ENCODE results near the gene GRID2. TPM values are rescaled to one million over a fixed set of nuclear protein-coding genes. Genes with fewer than 3 reads are reported as not detected.

GRID2 gene
- total RNA-seq, 1 donor from 2014 or later, result not detected

- H3K4me1 Mint-ChIP-seq (ENCODE audit: unreplicated experiment), result no peaks in the 10 kb centered on the region
- H3K27ac Mint-ChIP-seq (ENCODE audit: unreplicated experiment), result no peak overlapping the region
- H3K27me3 Mint-ChIP-seq (ENCODE audit: unreplicated experiment), result peaks cover 2% of the 10 kb centered on the region
- no peaks in the 10 kb centered on the region for H3K36me3 Mint-ChIP-seq (ENCODE audit: unreplicated experiment)
- H3K9me3 Mint-ChIP-seq (ENCODE audit: unreplicated experiment), result no peaks in the 10 kb centered on the region
- DNase-seq (ENCODE audit: extremely low spot score, unreplicated experiment), result no peak
- H3K4me3 Mint-ChIP-seq (ENCODE audit: unreplicated experiment), result no peak overlapping the region
- TF ChIP-seq CTCF (IDR thresholded peaks at IDR 0.05), result no peak
These were observed 488.2 kb downstream of the GRID2 start for GRCh38 chr4:92791871-92792440.

GRCh38 chr4:92809381-92809780, 505.6 kb downstream of the GRID2 start:
- DNase-seq (ENCODE audit: extremely low spot score, unreplicated experiment), result no peak
- H3K4me3 Mint-ChIP-seq (ENCODE audit: unreplicated experiment), result no peak overlapping the region
- no peak for TF ChIP-seq CTCF (IDR thresholded peaks at IDR 0.05)
- no peaks in the 10 kb centered on the region for H3K4me1 Mint-ChIP-seq (ENCODE audit: unreplicated experiment)
- H3K9me3 Mint-ChIP-seq (ENCODE audit: unreplicated experiment), result no peaks in the 10 kb centered on the region
- H3K36me3 Mint-ChIP-seq (ENCODE audit: unreplicated experiment), result no peaks in the 10 kb centered on the region
- no peak overlapping the region for H3K27ac Mint-ChIP-seq (ENCODE audit: unreplicated experiment)
- no peaks in the 10 kb centered on the region for H3K27me3 Mint-ChIP-seq (ENCODE audit: unreplicated experiment)

- Mint-ChIP-seq H3K36me3 (ENCODE audit: unreplicated experiment) (no peaks in the 10 kb centered on the region), H3K9me3 (ENCODE audit: unreplicated experiment) (no peaks in the 10 kb centered on the region), H3K27ac (ENCODE audit: unreplicated experiment) (no peak overlapping the region), H3K27me3 (ENCODE audit: unreplicated experiment) (peaks cover 7% of the 10 kb centered on the region), H3K4me3 (ENCODE audit: unreplicated experiment) (no peak overlapping the region), H3K4me1 (ENCODE audit: unreplicated experiment) (no peaks in the 10 kb centered on the region)
- no peak for TF ChIP-seq CTCF (IDR thresholded peaks at IDR 0.05)
- no peak for DNase-seq (ENCODE audit: extremely low spot score, unreplicated experiment)
These were observed 508.9 kb downstream of the GRID2 start for GRCh38 chr4:92812652-92813051.

- Mint-ChIP-seq H3K27ac (ENCODE audit: unreplicated experiment) (no peak overlapping the region), H3K9me3 (ENCODE audit: unreplicated experiment) (no peaks in the 10 kb centered on the region), H3K36me3 (ENCODE audit: unreplicated experiment) (no peaks in the 10 kb centered on the region), H3K4me1 (ENCODE audit: unreplicated experiment) (no peaks in the 10 kb centered on the region), H3K4me3 (ENCODE audit: unreplicated experiment) (no peak overlapping the region), H3K27me3 (ENCODE audit: unreplicated experiment) (peaks cover 7% of the 10 kb centered on the region)
- no peak for DNase-seq (ENCODE audit: extremely low spot score, unreplicated experiment)
- TF ChIP-seq CTCF (IDR thresholded peaks at IDR 0.05), result no peak
These were observed 510.9 kb downstream of the GRID2 start for GRCh38 chr4:92814677-92815076.

- TF ChIP-seq CTCF (IDR thresholded peaks at IDR 0.05), result no peak
- H3K36me3 Mint-ChIP-seq (ENCODE audit: unreplicated experiment), result no peaks in the 10 kb centered on the region
- no peaks in the 10 kb centered on the region for H3K9me3 Mint-ChIP-seq (ENCODE audit: unreplicated experiment)
- DNase-seq (ENCODE audit: extremely low spot score, unreplicated experiment), result no peak
- peaks cover 4% of the 10 kb centered on the region for H3K27me3 Mint-ChIP-seq (ENCODE audit: unreplicated experiment)
- no peaks in the 10 kb centered on the region for H3K4me1 Mint-ChIP-seq (ENCODE audit: unreplicated experiment)
- H3K27ac Mint-ChIP-seq (ENCODE audit: unreplicated experiment), result no peak overlapping the region
- no peak overlapping the region for H3K4me3 Mint-ChIP-seq (ENCODE audit: unreplicated experiment)
These were observed 521.5 kb downstream of the GRID2 start for GRCh38 chr4:92825256-92825655.
